Large intestine (tissue), 3 donors: ENCODE results near the gene INO80B. TPM values are rescaled to one million over a fixed set of nuclear protein-coding genes. Genes with fewer than 3 reads are reported as not detected.
"Not testable (repeated sequence)": the region's sequence is repeated elsewhere in the genome, so short reads cannot be mapped to it uniquely, and the experiment has no call there.

Source experiments
- DNase-seq, 2 donors: peaks; one replicate each; pipeline versions ENCODE4 v3.0.0 to v3.0.0-alpha.2; 2013
- H3K27ac ChIP-seq: one replicate; pipeline ENCODE4 v1.5.1; 2013; ENCODE audit warnings: low read length
- H3K27me3 ChIP-seq: 2 replicates; pipeline ENCODE4 v1.6.1; 2013; ENCODE audit warnings: low read length; ENCODE audit not compliant: control insufficient read depth, insufficient read depth
- H3K36me3 ChIP-seq: 2 replicates; pipeline ENCODE4 v1.6.1; 2013; ENCODE audit warnings: low read length; ENCODE audit not compliant: control insufficient read depth, insufficient read depth
- H3K4me1 ChIP-seq: one replicate; pipeline ENCODE4 v1.6.1; 2013; ENCODE audit warnings: low read length; ENCODE audit not compliant: control insufficient read depth, insufficient read depth
- H3K4me3 ChIP-seq: one replicate; pipeline ENCODE4 v1.5.1; 2013; ENCODE audit warnings: low read length
- H3K9me3 ChIP-seq: one replicate; pipeline ENCODE4 v1.6.1; 2013; ENCODE audit warnings: mild to moderate bottlenecking, low read depth, low read length, moderate library complexity; ENCODE audit not compliant: control insufficient read depth
- WGBS: methylation state at CpG from one replicate; pipeline ENCODE4 v1.1.5; 2013; ENCODE audit warnings: low lambda C conversion rate; ENCODE audit not compliant: insufficient coverage; 5-methylcytosine and 5-hydroxymethylcytosine counted together
- polyA plus RNA-seq: library from polyadenylated mRNA; unstranded; fragments of 120-200 nt; gene quantifications from one replicate; pipeline ENCODE4 v1.2.1, GENCODE V29; 2013

The INO80B gene
- polyA plus RNA-seq, 1 donor = 34.7 TPM

DNA sequence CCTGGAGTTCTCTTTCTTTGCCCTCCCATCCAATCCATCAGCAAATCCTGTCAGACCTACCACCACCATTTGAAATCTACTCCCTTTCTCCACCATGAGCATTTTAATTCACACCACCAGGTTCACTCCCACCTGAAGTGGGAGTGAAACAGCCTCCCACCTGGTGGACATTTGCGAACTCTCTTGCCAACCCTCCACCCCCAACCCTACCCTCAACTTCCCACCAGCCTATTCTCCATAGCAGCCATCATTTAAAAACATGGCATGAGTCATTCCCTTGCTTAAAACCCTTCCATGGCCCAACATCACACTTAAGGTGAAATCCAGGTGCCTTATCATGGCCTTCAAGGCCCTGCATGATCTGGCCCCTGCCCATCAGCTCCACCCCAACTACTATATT lies 16.6 kb upstream of the INO80B start:
- H3K9me3 ChIP-seq = peaks cover 4% of the 10 kb centered on the region
- DNase-seq = no peak
- H3K4me1 ChIP-seq = peaks cover 30% of the 10 kb centered on the region
- H3K27ac ChIP-seq = no peak overlapping the region
- no peak overlapping the region for H3K4me3 ChIP-seq
- H3K27me3 ChIP-seq = peaks cover 10% of the 10 kb centered on the region
- peaks cover 25% of the 10 kb centered on the region for H3K36me3 ChIP-seq
- 100% methylated on average over 1 of the region's 1 CpG for WGBS

GRCh38 chr2:74439373-74439772 lies 15.5 kb upstream of the INO80B start:
- peaks cover 10% of the 10 kb centered on the region for H3K27me3 ChIP-seq
- no peak for DNase-seq
- H3K9me3 ChIP-seq = peaks cover 4% of the 10 kb centered on the region
- no CpG with 5 or more reads among the region's 3 CpGs for WGBS
- peak overlapping the region; percentile 98 for H3K27ac ChIP-seq
- H3K4me1 ChIP-seq = peaks cover 35% of the 10 kb centered on the region
- H3K36me3 ChIP-seq = peaks cover 25% of the 10 kb centered on the region
- peak overlapping the region; percentile 86 for H3K4me3 ChIP-seq

DNA sequence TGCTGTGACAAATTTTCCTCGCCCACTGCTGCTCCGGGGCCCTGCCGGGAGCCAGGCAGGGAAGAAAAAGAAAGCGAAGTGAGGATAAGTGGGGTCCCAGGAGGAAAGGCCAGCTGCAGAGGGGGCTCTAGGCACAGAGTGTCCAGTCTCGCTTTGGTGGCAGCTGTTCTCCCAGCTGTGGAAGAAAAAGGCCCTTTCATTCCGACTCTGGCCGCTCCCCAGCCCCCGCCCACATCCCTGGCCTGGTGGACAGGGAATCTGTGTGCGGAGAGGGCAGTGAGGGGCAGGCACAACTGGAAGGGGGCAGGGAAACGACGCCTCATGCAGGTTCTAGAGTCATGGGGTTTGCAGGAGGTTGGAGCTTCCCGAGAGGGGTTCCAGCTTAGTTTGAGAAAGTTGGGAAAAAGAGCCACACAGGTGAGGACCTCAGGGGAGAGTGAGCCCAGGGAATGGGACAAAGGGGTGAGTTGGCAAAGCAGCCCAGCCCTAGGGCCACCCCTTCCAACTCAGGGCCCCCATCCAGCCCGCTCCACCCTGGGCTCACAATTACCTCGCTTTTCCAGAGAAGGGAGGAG lies 15.0 kb upstream of the INO80B start:
- peak in 1 of 2 donors; percentile 68 for DNase-seq
- Histone ChIP-seq H3K27me3 (peaks cover 10% of the 10 kb centered on the region), H3K4me1 (peaks cover 37% of the 10 kb centered on the region), H3K4me3 (peak overlapping the region; percentile 86), H3K27ac (peak overlapping the region; percentile 98), H3K9me3 (peaks cover 4% of the 10 kb centered on the region), H3K36me3 (peaks cover 23% of the 10 kb centered on the region)
- no CpG with 5 or more reads among the region's 14 CpGs for WGBS

GRCh38 chr2:74440378-74441169 lies 14.3 kb upstream of the INO80B start:
- Histone ChIP-seq H3K27me3 (peaks cover 10% of the 10 kb centered on the region), H3K9me3 (peaks cover 4% of the 10 kb centered on the region), H3K4me3 (peak overlapping the region; percentile 86), H3K36me3 (peaks cover 18% of the 10 kb centered on the region), H3K27ac (peak overlapping the region; percentile 98), H3K4me1 (peaks cover 37% of the 10 kb centered on the region)
- no CpG with 5 or more reads among the region's 45 CpGs for WGBS
- peak; percentile 92 to 96 for DNase-seq

DNA sequence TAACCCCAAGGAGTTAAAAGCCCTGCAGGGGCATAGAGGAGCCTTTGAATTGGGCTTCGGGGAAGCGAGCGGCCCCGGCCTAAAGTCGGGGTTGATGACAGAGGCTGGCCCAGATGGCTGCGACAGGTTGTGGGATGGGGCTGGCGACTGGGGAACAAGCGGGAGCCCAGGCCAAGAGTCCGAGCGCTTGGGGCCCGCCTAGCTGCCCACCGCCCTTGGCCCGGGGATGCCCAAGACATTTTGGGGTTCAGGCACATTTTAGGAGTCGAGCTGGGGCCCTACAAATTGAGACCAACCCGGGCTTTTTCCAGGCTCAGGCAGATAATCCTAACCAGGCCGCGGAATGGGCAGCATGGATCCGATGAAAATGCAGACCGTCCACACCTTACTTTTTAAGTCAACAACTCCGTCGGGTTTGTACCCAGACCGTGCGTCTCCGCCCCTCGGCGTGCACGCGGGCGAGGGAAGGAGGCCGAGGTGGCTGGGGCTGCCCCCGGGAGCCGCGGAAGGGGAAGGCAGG lies 13.7 kb upstream of the INO80B start:
- Histone ChIP-seq H3K36me3 (peaks cover 12% of the 10 kb centered on the region), H3K4me3 (peak overlapping the region; percentile 86), H3K27me3 (peaks cover 10% of the 10 kb centered on the region), H3K27ac (peak overlapping the region; percentile 98), H3K9me3 (peaks cover 4% of the 10 kb centered on the region), H3K4me1 (peaks cover 37% of the 10 kb centered on the region)
- no peak for DNase-seq
- WGBS = 0% methylated on average over 1 of the region's 33 CpGs

- peaks cover 9% of the 10 kb centered on the region for H3K36me3 ChIP-seq
- H3K9me3 ChIP-seq = peaks cover 4% of the 10 kb centered on the region
- H3K27ac ChIP-seq = peak within 1 kb of the TSS; percentile 98
- peaks cover 10% of the 10 kb centered on the region for H3K27me3 ChIP-seq
- H3K4me1 ChIP-seq = peaks cover 37% of the 10 kb centered on the region
- WGBS = no CpG with 5 or more reads among the region's 75 CpGs
- peak; percentile 81 to 93 for DNase-seq
- H3K4me3 ChIP-seq = peak within 1 kb of the TSS; percentile 86
These were observed 13.0 kb upstream of the INO80B start, which contains the start of gene RTKN for GRCh38 chr2:74441690-74442482. RTKN (minus strand) TSS chr2:74441937; CDS start chr2:74441816, 121 bp downstream.

- not testable (repeated sequence) for H3K36me3 ChIP-seq, H3K9me3 ChIP-seq, DNase-seq, H3K27me3 ChIP-seq
- H3K4me3 ChIP-seq = peak overlapping the region; percentile 86
- H3K27ac ChIP-seq = peak overlapping the region; percentile 98
- WGBS = no CpG with 5 or more reads among the region's 16 CpGs
- peaks cover 42% of the 10 kb centered on the region for H3K4me1 ChIP-seq
These were observed 12.2 kb upstream of the INO80B start for GRCh38 chr2:74442483-74443297.

DNA sequence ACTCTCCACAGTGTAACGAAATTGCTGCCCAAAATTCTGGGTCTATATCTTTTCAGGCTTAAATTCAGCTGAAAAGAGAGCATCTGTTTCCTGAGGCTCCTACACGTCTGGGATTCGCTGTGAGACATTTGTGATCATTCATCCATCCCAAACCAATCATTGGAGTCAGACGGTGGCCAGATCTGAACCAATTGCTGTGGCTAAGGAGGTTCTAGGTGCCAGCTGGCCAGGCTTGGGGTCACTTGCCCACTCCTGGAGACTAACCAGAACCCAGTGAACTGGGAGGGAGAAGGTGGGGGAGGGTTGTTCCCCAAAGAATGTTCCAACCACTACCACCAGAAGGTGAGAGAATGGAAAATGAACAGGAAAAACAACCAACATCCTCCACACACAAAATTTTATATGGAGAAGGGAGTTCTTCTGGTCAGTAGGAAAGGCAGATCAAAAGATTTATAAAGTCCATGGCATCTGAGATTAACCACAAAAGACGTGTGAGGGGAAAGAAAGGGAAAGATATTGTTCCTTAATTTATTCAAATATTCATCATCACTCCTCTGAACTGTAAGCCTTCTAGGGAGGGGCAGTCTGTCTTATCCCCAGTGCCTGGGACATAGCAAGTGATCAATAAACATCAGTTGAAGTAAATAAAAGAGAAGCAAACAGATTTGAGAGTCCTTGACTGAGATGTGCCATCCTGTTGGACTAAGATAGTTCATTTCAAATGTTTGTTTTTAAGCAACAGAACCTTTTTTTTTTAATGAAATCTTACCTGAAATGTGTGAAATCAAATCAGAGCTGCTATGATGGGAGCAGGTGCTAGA lies 10.2 kb upstream of the INO80B start:
- H3K36me3 ChIP-seq = no peaks in the 10 kb centered on the region
- no CpG with 5 or more reads among the region's 5 CpGs for WGBS
- peaks cover 10% of the 10 kb centered on the region for H3K27me3 ChIP-seq
- peaks cover 4% of the 10 kb centered on the region for H3K9me3 ChIP-seq
- H3K4me1 ChIP-seq = peaks cover 27% of the 10 kb centered on the region
- H3K4me3 ChIP-seq = no peak overlapping the region
- no peak overlapping the region for H3K27ac ChIP-seq
- no peak for DNase-seq
